ENCODE results near the gene SLC35F3.
A peak's percentile ranks its signal among the peaks of the same experiment; 100 is the strongest.
"Not testable (repeated sequence)": the region's sequence is repeated elsewhere in the genome, so short reads cannot be mapped to it uniquely, and the experiment has no call there.

Gene SLC35F3

DNA sequence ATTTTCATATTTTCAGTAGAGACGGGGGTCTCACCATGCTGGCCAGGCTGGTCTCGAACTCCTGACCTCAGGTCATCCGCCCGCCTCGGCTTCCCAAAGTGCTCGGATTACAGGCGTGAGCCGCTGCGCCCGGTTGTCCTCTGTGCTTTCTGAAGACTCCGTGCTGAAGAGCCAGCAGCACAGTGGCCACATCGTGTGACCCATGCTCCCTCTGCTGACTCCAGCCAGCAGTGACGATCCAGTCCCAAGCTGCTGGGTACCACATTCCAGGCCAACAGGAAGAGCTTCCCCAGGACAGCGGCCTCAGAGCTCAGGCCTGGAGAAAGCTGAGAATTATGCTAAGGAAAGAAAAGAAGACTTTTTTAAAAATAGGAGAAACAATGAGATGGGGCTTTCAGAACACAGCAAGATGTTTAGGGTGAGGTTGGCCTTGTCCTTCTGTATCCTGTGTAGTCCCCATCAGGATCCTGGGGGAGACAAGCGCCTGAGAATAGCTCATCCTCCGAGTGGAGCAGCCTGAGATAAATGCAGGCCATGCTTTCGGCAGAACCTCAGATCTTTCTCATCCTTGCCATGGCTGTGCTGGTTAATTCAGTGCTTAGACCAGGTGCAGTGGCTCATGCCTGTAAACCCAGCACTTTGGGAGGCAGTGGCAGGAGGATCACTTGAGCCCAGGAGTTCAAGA, 207.1 kb downstream of the SLC35F3 start:
- no peak for DNase-seq

DNA sequence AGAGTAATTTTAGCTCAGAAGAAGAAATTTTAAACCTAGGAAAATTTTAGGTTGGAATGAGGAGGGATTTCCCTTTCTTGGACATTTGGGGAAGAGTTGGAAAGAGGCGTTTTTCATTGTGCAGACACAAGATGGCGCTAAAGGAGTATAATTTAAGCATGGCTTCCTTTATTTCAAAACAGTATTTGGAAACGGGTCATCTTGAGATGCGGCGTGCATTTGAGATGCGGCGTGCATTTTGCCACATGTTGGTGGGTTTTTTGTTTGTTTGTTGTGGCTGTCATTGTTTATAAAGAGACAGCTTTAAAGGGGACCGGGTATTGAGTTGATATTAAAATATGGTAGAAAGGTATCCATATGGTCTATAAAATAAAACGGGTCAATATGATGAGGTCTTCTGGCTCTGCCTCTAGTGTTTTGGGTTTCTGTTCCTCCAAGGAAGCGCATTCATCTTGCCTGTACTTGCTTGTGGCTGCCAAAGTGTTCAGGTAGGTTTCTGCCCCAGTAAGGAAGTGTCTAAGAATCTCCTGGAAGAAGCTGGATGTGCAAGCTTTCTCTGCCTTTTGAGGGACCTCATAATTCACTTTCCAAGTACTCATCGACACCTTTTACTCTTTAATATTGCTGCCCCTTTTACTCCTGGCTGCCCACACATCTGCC, 210.3 kb downstream of the SLC35F3 start:
- DNase-seq = peak; percentile 54

DNA sequence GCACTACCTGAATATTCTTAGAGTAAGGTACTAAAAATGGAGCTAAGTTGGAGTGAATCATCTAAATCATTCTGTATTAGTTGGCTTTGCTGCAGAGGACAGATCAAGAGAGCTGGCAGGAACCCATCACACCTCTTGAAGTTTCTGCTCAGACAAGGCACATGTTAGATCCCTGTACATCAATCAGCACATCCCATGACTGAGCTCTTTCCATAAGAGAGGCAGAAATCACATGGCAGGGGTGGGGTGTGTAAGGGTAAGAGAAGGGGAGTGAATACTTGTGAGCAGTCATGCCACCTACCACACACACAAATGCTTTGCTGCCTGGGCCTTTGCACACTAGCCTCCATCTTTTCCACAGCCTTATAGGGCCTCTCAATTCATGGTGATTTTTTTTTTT, 214.4 kb downstream of the SLC35F3 start:
- no peak for DNase-seq

DNA sequence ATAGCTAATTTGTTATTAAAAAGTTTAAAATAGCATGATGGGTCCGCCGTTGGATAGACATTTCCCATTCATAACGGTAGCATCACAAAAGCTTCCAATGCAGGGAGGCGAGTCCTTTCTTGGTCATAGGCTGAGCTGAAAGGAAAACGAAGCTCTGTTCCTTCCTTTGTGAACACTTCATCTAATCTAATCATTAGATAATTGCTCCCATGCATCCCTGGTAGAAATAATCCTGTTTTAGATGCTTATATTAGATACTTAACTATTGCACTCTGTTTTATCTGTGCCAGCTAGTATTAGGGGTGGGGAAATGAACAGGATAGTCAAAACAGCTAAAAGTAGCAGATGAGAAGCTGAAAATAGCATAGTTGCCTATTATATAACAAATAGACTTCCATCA, 215.0 kb downstream of the SLC35F3 start:
- no peak for DNase-seq

DNA sequence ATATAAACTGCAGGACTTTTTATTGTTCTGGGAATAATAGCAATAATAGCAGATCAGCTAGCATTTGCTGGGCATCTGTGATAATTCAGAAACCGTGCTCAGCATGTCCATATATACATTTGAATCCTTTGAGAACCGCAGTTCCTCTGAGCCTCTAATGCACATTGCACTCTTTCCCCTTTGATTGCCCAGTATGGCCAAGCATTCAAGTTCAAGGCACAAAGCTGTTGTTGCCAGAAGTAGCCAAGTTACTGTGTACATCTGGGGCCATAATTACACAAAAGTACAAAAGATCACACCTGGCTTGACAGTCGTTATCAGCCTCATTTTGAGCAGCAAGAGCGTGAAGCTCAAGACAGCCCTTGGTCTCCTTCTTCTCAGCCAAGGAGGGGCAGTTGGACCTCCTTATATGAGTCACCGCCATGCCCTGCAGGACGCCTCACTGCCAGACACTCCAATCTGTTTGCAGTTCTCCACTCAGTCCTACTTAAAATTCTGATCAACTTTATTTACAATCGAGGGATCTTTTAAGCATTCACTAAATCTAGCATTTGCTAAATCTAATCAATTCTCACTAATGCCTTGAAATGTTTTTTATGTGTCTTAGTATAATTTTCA, 216.0 kb downstream of the SLC35F3 start:
- no peak for DNase-seq

DNA sequence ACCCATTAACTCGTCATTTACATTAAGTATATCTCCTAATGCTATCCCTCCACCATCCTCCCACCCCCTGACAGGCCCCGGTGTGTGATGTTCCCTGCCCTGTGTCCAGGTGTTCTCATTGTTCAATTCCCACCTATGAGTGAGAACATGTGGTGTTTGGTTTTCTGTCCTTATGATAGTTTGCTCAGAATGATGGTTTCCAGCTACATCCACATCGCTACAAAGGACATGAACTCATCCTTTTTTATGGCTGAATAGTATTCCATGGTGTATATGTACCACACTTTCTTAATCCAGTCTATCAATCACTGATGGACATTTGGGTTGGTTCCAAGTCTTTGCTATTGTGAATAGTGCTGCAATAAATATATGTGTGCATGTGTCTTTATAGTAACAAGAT, 217.2 kb downstream of the SLC35F3 start:
- not testable (repeated sequence) for DNase-seq

DNA sequence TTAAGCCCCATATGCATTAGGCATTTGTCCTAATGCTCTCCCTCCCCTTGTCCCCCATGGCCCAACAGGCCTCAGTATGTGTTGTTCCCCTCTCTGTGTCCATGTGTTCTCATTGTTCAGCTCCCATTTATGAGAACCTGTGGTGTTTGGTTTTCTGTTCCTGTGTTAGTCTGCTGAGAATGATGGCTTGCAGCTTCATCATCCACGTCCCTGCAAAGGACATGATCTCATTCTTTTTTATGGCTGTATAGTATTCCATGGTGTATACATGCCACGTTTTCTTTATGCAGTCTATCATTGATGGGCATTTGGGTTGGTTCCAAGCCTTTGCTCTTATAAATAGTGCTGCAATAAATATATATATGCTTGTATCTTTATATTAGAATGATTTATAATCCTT, 218.1 kb downstream of the SLC35F3 start:
- DNase-seq = not testable (repeated sequence)

DNA sequence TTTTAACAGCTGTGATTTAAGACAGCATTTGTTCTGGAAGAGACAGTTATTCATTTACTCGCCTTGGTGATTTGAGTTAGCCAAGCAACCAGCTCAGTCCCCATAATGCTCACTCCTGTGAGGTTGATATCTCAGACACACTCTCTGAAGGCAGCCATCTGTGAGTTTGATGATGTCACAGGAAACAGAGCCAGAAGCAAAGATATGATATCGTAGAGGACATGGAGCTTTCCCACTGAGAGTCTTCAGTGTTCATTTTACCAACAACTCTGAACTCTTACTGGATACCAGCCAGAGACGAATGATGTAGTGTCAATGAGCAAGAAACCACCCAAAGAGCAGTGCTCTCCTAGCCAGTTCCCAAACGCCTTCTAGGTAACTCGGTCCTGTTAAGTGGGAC, 219.4 kb downstream of the SLC35F3 start:
- DNase-seq = no peak

DNA sequence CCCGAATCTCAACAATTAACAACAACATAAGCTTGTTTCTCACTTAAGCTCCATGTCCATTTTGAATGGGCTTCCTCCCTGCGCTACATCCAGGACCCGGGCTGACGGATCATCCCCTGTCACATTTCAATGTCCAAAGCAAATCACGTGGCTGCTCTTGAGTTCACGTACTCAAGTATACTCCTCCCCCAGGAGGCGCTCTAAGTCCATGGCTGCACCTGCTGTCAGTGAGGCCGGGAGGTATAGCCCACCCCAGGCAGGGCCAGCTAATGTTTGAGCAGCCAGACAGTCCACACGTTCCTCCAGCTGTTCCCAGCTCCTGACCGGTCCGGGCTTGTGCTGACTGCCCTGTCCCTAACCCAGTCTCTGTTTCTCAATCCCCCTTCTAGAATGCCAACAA, 220.8 kb downstream of the SLC35F3 start:
- DNase-seq = peak; percentile 57

DNA sequence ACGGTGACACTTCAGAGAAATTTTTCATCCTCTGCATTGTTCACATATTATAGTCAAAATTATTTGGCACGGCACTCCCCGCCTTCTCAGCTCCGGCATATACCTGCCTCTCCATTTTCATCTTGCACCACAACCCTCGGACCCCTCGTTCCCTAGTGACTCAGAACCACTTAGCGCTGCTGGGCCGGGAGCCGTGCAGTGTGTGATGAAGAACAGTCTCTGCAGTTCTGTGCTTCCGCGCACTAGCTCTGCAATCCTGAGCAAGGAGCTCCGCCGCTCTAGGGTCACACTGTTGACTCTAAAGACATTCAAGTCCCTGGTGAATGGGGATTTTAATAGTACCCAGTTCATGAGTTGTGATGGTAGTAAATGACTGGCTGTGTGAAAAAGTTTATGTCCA, 221.2 kb downstream of the SLC35F3 start:
- no peak for DNase-seq

DNA sequence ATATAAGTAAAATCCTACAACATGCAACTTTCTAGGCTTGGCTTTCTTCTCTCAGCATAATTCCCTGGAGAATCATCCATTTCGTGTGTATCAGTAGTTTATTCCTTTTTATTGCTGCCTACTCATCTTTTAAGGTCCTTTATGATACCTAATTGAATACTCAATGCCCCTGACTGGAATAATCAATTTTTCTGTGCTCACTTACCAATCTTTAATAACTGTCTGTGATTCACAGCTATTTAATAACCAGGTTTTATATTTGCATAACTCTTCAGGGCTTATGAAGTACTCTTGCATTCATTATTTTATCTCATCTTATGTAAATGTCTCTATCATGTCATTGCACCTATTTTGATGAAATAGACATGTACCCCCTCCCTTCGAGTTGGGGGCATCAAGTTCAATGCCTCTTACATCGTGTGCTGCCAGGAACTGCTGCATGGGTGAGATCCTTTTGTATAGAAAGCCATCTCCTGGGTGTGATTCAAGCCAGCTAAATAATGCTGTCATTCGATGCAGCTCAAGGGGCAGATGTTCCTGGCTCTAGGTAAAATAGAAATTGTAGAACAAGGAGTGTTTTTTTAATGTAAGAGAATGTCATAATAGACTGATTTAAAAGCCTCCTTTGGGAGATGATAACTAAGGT, 222.7 kb downstream of the SLC35F3 start:
- DNase-seq = no peak

DNA sequence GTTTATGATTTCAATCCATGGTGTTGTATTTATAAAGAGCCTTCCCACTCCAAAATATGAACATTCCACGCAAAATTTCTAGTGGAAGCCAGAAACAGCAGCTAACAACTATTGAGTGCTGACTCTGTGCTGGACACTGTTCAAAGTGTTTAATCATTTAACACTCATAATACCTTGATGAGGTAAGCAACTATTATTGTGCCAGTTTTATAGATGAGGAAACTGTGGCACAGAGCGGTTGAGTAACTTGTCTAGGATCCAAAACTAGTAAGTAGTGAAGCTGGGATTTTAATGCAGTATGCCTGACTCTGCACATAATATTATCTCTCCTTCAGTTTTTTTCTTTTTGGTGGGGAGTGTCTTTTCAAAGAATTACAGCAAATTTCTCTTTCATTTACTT, 228.3 kb downstream of the SLC35F3 start:
- DNase-seq = no peak

DNA sequence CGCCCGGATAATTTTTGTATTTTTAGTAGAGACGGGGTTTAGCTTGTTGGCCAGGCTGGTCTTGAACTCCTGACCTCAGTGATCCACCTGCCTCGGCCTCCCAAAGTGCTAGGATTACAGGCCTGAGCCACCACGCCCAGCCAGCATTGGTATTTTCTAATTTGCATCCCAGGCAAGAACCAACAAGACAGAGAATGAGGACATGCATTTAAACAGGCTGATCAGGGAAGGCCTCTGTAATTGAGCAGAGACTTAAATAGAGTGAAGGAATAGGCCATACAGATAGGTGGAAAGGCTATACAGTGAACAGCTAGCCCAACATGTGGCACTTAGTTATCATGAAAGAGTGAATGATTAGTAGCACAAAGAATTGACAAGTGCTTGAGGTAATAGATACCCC, 230.4 kb downstream of the SLC35F3 start:
- DNase-seq = no peak

DNA sequence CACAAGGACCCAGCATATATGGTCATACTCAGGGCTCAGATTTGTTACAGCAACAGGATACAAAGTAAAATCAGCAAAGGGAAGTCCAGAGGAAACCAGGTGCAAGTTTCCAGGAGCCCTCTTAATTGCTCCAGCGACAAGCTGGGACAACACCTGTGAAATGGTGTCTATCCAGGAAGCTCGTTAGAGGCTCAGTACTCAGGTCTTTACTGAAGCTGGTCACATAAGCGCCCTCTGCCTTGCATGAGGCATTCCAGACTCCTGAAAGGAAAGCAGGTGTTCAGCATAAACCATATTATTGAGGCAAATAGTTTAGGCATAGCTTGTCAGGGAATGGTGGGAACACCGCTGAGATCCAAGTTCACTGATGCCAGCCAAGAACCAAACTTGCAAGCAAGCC, 231.0 kb downstream of the SLC35F3 start:
- no peak for DNase-seq

DNA sequence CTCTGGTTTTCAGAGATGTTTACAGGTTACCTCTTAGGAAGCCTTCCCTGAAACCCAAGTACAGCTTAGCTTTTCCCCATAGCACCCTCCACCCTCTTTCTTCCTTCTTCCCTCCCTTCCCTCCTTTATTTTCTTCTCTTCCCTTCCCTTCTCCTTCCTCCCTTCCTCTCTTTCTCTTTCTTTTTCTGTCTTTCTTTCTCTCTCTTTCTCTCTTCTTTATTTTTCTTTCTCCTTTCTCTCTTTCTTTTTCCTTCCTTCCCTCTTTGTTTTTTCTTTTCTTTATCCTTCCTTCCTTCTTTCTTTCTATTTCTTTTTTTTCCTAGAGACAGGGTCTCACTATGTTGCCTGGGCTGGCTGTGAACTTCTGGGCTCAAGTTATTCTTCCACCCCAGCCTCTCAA, 231.6 kb downstream of the SLC35F3 start:
- no peak for DNase-seq

DNA sequence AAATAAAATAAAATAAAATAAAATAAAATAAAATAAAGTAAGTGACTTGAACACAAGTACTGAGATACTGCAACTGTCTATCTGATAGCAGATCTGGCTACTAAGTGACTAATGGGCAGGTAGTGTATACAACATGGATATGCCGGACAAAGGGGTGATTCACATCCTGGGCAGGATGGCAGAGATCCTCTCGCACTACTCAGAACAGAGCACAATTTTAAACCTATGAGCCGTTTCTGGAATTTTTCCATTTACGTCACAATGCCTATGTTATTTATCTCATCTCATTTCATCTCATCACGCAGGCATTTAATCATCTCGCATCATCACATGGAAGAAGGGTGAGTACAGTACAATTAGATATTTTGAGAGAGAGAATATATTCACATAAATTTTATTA, 235.5 kb downstream of the SLC35F3 start:
- no peak for DNase-seq

DNA sequence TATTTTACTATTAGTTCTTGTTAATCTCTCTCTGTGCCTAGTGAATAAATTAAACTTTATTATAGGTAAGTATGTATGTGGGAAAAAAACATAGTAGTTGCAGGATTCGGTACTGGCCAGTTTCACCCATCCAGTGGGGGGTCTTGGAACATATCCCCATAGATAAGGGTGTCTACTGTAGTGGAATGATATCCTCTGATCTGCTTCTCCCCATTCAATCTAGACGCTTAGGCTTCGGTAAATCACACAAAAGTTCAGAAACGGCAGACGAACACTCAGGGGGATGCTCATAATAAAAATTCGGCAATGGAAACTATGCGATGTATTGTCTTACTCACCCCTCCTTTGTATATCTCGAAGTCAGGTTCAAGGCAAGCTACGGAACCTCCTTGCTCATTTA, 235.9 kb downstream of the SLC35F3 start:
- no peak for DNase-seq

DNA sequence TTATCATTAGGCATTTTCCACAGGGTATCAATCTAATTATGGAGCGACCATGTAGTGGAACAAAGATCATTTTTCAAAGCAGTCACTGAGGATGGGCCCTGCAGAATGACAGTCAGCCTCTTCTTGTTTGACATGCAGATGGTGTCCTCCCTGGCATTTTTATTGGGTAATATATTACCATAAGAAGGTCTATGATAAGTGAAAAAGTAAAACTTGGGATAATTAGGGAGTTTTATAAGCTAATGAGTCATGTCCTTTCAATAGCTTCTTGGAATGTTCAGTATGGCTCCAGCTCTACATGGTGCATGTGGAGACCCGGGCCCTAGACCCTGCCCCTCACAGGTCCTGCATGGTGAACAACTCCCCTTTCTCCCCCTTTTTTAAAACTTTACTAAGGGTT, 236.5 kb downstream of the SLC35F3 start:
- no peak for DNase-seq

DNA sequence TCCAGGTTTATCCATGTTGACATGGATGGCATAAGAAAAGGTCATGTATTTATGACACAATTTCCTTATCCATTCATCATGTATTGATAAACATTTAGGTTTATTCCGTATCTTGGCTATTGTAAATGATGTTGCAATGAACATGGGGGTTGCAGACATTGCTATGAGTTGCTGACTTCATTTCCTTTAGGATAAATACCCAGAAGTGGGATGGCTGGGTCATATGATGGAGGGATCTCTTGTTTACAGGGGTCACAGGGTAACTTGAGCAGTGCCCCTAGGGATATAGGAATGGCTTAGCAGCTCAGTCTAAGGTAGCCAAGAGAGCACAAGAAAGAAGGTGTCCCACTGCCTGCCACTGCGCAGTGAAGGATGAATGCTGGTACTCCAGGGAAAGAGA, 239.2 kb downstream of the SLC35F3 start:
- no peak for DNase-seq

DNA sequence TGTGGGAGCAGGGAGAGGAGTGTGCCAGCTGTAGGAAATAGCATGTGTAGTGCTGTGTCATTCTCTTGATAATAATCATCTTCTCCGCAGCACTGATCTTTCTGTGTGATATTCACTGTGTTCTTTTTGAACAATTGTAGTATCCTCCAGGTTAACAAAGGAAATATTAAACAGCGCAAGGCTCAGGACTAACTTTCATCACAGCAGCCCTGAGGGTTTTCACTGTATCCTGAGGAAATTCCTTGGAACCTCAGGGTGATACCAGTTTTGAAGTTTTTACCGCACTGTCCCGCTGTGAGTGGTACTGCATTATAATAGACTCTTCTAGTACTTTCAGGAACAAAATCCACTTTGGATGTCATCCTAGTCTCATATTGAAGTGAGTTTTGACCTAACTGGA, 240.4 kb downstream of the SLC35F3 start:
- DNase-seq = no peak

DNA sequence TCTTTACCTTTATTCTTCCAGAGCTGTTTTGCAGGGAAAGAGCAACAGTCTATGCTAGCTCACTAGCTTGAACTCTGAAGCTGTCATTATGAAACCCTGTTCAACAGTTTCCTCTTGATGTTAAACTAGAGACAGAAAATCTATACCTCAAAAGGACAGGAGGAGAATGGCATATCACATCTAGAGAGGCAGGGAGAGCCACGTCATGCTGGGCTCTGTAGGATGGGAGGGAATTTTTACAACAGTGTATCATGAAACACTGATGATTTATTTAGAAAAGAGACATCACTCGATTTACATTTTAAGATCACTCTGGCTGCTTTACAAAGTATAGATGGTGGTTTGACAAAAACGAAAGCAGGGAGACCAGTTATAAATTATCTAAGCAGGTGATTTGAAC, 243.9 kb downstream of the SLC35F3 start:
- DNase-seq = peak; percentile 28

DNA sequence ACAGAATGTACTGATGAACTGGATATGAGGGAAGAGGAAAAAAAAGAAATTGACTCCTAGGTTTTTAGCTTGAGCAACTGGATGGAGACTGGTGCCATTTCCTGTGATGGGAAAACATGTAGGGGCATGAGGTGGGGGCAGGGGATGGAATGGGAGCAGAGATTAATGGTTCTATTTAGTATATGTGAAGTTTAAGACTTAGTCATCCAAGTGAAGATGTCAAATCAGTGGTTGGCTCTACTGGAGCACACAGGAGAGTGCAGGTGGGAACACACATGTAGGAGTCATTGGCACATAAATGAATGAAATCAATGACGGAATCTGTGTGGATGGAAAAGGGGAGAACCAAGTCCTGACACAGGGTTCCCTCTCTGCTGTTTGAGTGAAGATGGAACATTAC, 244.3 kb downstream of the SLC35F3 start:
- no peak for DNase-seq

DNA sequence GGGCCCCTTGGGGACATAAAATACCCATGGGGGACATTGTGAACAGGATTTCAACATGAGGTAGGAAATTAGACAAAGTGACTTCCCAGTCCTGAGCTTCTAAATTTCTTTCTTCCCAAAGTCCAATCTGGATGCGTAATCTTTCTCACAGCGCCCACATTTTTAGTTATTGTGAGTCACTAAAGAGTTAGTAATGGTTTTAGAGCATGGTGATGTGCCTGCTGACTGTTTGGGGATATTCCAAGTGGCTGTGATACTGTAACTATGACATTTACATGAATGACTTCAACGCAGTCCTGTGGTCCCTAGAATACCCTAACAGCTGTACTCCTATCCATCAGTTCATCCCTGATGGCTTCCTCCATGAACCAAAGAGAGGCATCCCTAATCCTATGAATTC, 244.7 kb downstream of the SLC35F3 start:
- no peak for DNase-seq

DNA sequence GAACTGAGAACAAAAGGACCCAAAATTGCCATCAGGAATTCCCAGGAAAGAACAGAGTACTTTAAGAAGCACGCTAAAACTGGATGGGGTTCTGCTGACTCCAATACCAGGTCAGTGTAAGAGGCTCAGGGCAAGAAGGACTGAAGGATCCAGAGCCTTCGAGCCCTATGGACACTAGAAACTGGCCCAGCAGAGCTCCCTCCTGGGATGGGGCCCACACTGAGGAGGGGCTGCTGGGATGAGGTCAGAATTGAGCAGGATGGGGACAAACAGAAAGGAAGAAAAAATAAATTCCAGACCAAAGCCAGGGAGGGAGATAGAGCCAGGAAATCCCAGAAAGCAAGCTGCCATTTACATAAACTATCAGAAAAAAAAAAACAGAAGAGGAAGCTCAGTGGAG, 246.4 kb downstream of the SLC35F3 start:
- no peak for DNase-seq
